HG02759 (cell line): ENCODE measurements around the gene EIF4A2.

ENCODE experiments used
- ATAC-seq: cut with Tn5 transposase; IDR thresholded peaks from one replicate; pipeline ENCODE4 v1.9.1; 2021; ENCODE audit warnings: mild to moderate bottlenecking, moderate library complexity; ENCODE audit not compliant: unreplicated experiment

EIF4A2 gene

GRCh38 chr3:186783058-186783730 is at the start of gene EIF4A2:
EIF4A2 (plus strand) TSS chr3:186783577; CDS start chr3:186783611, 34 bp downstream.
- ATAC-seq = peak; percentile 74

- no peak for ATAC-seq
These were observed 40.6 kb upstream of the EIF4A2 start for GRCh38 chr3:186742618-186743380.

GRCh38 chr3:186743666-186744065 is 39.7 kb upstream of the EIF4A2 start:
- ATAC-seq = no peak

GRCh38 chr3:186746008-186746407 is 37.4 kb upstream of the EIF4A2 start:
- ATAC-seq = no peak

- ATAC-seq = no peak
These were observed 33.1 kb upstream of the EIF4A2 start for GRCh38 chr3:186750316-186750715.

- ATAC-seq = no peak
These were observed 31.9 kb upstream of the EIF4A2 start for GRCh38 chr3:186751480-186751879.

- no peak for ATAC-seq
These were observed 29.4 kb upstream of the EIF4A2 start for GRCh38 chr3:186754006-186754405.

- ATAC-seq = no peak
These were observed 28.5 kb upstream of the EIF4A2 start for GRCh38 chr3:186754871-186755270.

- ATAC-seq = no peak
These were observed 26.2 kb upstream of the EIF4A2 start for GRCh38 chr3:186757214-186757613.

- ATAC-seq = no peak
These were observed 25.6 kb upstream of the EIF4A2 start for GRCh38 chr3:186757686-186758220.

GRCh38 chr3:186759231-186759930 is 24.0 kb upstream of the EIF4A2 start:
- no peak for ATAC-seq

- ATAC-seq = no peak
These were observed 23.1 kb upstream of the EIF4A2 start for GRCh38 chr3:186760141-186760833.

GRCh38 chr3:186760897-186761447 is 22.4 kb upstream of the EIF4A2 start:
- ATAC-seq = no peak

- ATAC-seq = peak; percentile 29
These were observed 11.1 kb upstream of the EIF4A2 start for GRCh38 chr3:186772281-186772694.

GRCh38 chr3:186772701-186773417 is 10.5 kb upstream of the EIF4A2 start:
- peak; percentile 93 for ATAC-seq

- no peak for ATAC-seq
These were observed 7.4 kb upstream of the EIF4A2 start for GRCh38 chr3:186775999-186776398.

- ATAC-seq = no peak
These were observed 4.2 kb upstream of the EIF4A2 start for GRCh38 chr3:186779204-186779603.

- ATAC-seq = peak; percentile 20
These were observed 777 bp upstream of the EIF4A2 start for GRCh38 chr3:186782542-186783057.

GRCh38 chr3:186783731-186784515 is 546 bp downstream of the EIF4A2 start:
- ATAC-seq = peak; percentile 69
